Amniotic stem cell (primary cell): Measurements from ENCODE around the gene FOXL2.
"Not testable (repeated sequence)": the region's sequence is repeated elsewhere in the genome, so short reads cannot be mapped to it uniquely, and the experiment has no call there.

Source experiments
- DNase-seq: peaks from one replicate; lab custom pipeline; 2025; lab: John Stamatoyannopoulos, UW

Gene FOXL2

DNA sequence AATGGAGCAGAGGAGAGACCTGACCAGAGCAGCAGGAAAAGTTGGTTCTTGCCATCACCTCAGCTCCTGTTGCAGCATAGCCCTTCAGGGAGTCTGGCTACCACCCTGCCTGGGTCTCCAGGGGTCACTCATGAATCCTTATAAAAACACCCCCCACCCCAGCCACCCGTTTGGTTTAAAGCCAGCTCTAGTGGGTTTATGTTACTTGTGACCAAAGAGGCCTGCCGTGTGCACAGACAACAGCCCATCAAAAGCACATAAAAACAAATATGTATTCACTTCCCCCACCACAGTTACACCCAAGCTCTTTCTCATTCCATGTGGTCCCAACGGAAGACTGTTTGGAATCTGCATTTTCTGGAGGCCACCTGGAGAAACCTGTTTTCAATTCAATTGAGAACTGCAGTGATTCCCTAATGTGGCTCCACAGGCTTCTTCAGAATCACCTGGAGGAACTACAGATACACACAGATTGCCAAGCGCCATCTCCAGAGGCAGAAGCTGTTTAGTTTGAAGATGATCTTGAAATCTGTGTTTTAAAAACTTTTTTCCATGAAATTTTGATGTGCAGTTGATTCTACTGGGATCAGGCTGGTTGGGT lies 13.8 kb downstream of the FOXL2 start:
- no peak for DNase-seq

DNA sequence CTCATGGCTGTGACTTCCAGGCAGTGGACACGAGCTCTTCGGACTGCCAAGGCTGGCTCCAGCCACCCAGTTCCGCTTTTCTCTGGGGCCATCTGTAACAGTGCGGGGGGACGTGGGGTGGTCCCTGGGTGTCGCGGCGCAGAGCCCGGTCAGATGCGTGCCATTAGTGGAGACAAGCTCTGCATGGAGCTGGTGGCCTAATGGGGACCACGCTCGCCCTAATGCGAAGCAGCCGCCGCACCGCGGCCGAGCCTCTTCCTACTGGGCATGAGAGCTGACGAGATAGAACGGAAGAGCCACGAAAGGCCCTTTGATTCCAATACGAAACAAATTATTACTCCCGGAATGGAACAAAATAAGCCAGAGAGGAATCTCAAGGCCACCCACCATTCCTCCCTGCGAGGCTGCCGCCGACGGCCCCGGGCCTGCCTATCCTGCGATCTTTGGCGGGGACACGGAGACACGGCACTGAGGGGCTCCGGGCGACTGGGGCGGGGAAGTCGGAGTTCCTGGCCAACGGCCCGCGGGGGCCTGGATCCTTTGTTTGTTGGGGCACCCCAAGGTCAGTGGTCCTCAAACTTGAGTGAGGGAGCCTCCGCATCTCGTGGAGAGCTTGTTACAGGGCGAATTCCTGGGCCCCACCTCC lies 18.1 kb downstream of the FOXL2 start:
- DNase-seq = no peak

DNA sequence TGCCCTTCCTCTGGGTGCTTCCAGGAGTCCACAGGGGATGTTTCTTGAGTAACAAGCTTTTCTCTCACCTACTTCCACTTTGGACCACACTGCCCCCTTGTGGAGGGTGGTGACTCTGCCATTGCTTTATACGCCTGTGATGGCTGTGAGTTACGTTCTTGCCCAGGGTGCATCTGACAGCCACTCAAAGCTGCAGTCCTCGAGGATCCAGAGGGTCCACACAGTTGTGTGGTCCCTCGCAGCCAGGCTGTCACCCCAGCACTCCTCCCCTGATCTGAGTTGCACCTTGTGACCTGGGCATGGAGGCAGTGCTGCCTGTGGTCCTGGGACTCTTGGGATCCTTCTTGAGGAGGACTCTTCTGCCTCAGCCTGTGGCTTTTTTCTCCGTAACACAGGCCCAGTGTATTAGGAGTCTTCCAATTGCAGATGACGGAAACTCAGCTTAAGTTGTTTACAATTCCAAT lies 23.4 kb downstream of the FOXL2 start:
- peak; percentile 39 for DNase-seq

DNA sequence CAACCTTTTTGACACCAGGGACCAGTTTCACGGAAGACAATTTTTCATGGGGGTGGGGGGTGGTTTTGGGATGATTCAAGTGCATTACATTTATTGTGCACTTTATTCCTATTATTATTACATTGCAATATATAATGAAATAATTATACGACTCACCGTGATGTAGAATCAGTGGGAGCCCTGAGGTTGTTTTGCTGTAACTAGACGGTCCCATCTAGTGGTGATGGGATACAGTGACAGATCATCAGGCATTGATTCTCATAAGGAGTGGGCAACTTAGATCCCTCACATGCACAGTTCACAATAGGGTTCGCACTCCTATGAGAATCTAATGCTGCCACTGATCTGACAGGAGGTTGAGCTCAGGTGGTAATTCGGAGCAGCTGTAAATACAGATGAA lies 24.5 kb downstream of the FOXL2 start:
- not testable (repeated sequence) for DNase-seq

GRCh38 chr3:138921316-138922292 lies 25.3 kb downstream of the FOXL2 start:
- DNase-seq = peak; percentile 33

- DNase-seq = no peak
Measured at GRCh38 chr3:138919325-138919724, 27.6 kb downstream of the FOXL2 start.

DNA sequence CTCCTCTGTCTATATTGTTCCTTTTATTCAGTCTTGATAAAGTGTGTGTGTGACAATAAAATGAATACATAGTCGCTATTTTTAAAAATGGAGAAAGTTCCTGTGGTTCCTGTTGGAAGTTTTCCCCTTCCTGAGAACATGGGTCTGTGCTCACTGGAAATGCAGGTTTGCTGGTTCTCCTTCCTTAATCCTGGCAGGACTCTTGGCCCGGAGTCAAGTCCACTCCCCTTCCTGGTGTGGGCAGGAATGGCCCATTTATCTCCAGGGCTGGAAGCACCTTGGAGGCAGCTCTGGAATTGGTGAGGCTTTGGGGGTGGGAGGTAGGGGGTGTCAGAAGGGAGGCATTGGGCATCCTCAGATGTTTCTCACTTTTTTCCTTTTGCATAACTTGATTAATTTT lies 30.1 kb downstream of the FOXL2 start:
- no peak for DNase-seq

GRCh38 chr3:138915503-138916498 lies 31.1 kb downstream of the FOXL2 start:
- peak; percentile 73 for DNase-seq

- DNase-seq = peak; percentile 46
Measured at GRCh38 chr3:138914870-138915502, 32.0 kb downstream of the FOXL2 start.

- DNase-seq = no peak
Measured at GRCh38 chr3:138913766-138914165, 33.2 kb downstream of the FOXL2 start.

DNA sequence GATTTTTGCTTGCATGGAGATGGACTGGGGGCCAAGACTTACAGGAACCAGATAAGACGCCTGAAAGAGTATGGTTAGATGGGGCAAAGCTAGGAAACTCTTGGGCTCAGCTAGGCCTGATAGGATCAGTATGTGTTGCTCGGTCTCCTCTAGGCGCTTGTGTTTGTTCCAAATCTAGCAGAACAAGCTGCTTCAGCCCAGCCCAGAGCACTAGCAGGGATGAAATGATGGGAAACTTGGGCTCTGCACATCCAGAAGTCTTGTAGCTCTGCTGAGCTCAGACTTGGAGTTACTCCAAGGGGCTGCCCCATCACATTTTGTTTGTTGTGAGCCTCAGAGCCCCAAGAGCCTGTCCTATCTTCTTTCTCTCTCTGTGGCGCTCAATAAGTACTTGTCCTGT lies 34.7 kb downstream of the FOXL2 start:
- DNase-seq = no peak

- DNase-seq = no peak
Measured at GRCh38 chr3:138911621-138912020, 35.3 kb downstream of the FOXL2 start.

- no peak for DNase-seq
Measured at GRCh38 chr3:138909904-138910303, 37.0 kb downstream of the FOXL2 start.

GRCh38 chr3:138908846-138909245 lies 38.1 kb downstream of the FOXL2 start:
- DNase-seq = no peak

DNA sequence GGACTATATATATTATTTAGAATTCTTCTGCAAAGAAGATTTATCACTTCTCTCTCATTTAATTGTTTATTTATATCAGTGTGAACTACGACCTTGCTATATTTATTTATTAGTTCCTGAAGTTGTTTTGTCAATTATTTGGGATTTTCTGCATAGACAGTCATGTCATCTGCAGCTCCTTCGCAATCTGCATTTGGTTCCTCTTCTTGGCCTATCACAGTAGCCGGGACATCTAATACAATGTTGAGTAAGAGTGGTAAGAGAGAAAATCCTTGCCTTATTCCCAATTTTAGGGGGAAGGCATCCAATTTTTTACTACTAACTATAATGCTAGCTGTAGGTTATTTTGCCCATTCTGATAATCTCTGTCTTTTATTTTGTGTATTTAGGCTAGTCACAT lies 39.4 kb downstream of the FOXL2 start:
- no peak for DNase-seq

DNA sequence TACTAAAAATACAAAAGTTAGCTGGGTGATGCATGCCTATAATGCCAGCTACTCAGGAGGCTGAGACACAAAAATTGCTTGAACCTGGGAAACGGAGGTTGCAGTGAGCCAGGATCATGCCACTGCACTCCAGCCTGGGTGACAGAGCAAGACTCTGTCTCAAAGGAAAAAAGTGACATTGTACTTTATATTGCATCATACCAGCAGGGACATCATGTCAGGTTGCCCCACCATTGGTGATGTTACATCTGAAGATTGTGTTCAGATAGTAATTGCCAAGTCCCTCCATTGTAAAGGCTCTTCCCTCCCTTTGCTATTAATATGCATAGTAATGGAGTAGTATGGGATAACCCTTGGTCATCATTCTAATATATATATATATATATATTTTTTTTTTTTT lies 44.8 kb downstream of the FOXL2 start:
- no peak for DNase-seq

DNA sequence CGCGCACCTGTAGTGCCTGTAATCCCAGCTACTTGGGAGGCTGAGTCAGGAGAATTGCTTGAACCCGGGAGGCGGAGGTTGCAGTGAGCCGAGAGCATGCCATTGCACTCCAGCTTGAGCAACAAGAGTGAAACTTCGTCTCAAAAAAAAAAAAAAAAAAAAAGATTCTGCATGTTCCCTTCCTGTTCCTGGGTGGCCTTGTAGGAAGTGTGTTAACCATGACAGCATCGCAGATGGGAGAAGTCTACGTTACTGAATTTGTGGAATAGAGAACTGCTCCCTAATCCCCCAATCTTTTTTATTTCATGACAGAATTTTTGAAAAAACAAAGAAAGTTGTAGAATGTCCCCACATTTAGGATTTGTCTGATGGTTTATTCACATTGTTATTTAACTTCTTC lies 45.4 kb downstream of the FOXL2 start:
- DNase-seq = no peak

DNA sequence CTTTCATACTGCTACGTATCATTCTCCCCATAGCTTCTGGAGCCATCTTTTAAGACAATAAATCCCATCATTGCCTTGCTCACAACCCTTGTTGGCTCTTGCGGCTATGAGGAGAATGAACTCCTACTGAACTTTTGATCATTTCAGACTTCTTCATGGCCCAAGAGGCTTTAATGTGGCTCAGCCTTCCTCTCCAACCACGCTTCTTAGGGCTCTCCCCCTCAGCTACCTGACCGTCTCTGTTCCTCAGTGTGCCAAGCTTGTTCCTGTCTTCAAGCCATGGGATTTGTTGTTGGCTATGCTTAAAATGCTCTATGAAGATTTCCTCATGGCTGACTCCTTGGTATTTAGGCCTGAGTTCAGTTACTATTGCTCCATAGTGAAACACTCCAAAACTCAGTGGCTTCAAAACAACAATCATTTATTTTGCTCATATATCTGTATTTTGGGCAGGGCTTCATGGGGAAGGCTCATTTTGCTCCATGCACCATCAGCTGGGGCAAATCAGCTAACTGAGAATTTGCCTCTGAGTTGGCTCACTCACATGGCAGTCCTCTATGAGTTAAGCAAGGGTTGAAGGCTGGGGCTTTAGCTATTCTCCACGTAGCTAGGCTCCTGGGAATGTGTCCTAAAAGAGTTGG lies 47.5 kb downstream of the FOXL2 start:
- no peak for DNase-seq

DNA sequence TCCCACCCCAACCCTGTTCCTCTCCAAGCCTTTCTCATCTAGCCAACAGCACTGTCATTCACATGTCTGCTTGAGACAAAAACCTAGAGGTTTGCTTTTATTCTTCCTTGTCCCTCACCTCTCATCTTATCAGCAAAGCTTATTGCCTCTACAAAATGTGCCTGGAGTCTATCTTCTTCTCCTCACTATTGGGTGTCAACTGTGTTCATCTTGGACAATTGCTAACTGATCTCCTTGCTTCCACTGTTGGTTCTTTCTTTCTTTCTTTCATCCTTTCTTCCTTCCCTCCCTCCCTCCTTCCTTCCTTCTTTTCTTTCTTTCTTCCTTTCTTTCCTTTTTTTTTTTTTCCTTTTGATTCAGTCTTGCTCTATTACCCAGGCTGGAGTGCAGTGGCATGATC lies 48.2 kb downstream of the FOXL2 start:
- no peak for DNase-seq

GRCh38 chr3:138898301-138898700 lies 48.6 kb downstream of the FOXL2 start:
- DNase-seq = no peak
